ENCODE results near the gene NRP2.

DNA sequence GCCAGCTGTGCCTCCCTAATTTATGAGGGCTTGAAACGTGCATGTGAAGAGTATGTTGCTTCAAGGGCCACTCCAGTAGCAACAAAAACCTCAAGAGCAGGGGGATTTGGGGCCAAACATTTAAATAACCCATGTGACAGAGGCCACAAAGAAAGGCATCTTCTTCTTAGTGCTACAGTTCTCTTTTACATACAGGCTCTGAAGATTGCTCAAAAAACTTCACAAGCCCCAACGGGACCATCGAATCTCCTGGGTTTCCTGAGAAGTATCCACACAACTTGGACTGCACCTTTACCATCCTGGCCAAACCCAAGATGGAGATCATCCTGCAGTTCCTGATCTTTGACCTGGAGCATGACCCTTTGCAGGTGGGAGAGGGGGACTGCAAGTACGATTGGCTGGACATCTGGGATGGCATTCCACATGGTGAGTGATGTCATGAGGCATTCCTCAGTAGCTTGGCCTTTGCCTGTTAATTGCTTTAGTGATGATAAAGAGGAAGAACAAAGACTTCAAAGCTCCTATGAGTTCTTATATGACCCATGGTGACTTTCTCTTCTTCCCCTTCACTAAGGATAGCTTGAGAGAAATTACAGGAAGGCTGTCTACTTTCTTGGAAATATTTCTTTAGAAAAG lies 40.1 kb downstream of the NRP2 start:
- TF ChIP-seq, protein P1, sequence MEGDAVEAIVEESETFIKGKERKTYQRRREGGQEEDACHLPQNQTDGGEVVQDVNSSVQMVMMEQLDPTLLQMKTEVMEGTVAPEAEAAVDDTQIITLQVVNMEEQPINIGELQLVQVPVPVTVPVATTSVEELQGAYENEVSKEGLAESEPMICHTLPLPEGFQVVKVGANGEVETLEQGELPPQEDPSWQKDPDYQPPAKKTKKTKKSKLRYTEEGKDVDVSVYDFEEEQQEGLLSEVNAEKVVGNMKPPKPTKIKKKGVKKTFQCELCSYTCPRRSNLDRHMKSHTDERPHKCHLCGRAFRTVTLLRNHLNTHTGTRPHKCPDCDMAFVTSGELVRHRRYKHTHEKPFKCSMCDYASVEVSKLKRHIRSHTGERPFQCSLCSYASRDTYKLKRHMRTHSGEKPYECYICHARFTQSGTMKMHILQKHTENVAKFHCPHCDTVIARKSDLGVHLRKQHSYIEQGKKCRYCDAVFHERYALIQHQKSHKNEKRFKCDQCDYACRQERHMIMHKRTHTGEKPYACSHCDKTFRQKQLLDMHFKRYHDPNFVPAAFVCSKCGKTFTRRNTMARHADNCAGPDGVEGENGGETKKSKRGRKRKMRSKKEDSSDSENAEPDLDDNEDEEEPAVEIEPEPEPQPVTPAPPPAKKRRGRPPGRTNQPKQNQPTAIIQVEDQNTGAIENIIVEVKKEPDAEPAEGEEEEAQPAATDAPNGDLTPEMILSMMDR (IDR thresholded peaks at IDR 0.05): no peak
- TF ChIP-seq EP300 (IDR thresholded peaks at IDR 0.05) (no peak), POLR2A (IDR thresholded peaks at IDR 0.05) (no peak)

Data from ovary (tissue), 3 donors.